Measurements from ENCODE around the gene CBFA2T2.

GRCh38 chr20:33677991-33678702, 188.3 kb downstream of the CBFA2T2 start:
- no peak for TF ChIP-seq CTCF (conservative IDR thresholded peaks at IDR 0.05 in 1 of 2, IDR thresholded peaks at IDR 0.05 in 1 of 2; ENCODE audit: extremely low read depth in 1 of 2, insufficient read depth in 1 of 2, low read depth in 1 of 2, low read length in 2 of 2)
- no peak for TF ChIP-seq EZH2 (IDR thresholded peaks at IDR 0.05; ENCODE audit: borderline replicate concordance, low read length)
